Hepatocyte (in vitro differentiated cells): ENCODE data around the gene ANKRD36C.
"Not testable (repeated sequence)": the region's sequence is repeated elsewhere in the genome, so short reads cannot be mapped to it uniquely, and the experiment has no call there.

ENCODE experiments used
- EZH2 ChIP-seq: fragments of 200-600 bp; sonication (generic); IDR thresholded peaks from 2 replicates; pipeline ENCODE4 v1.6.1; 2016; ENCODE audit warnings: antibody characterized with exemption, mild to moderate bottlenecking, borderline replicate concordance
- EZH2phosphoT487 ChIP-seq: fragments of 200-600 bp; sonication (generic); IDR thresholded peaks from one replicate; pipeline ENCODE4 v1.6.1; 2018; ENCODE audit warnings: antibody characterized with exemption, mild to moderate bottlenecking, low read depth, moderate library complexity; ENCODE audit not compliant: unreplicated experiment, severe bottlenecking
- TF ChIP-seq, protein P1 (sequence below): fragments of 200-600 bp; sonication (generic); IDR thresholded peaks from 2 replicates; pipeline ENCODE4 v1.5.1; 2016; ENCODE audit warnings: antibody characterized with exemption, mild to moderate bottlenecking; ENCODE audit not compliant: poor library complexity

DNA sequence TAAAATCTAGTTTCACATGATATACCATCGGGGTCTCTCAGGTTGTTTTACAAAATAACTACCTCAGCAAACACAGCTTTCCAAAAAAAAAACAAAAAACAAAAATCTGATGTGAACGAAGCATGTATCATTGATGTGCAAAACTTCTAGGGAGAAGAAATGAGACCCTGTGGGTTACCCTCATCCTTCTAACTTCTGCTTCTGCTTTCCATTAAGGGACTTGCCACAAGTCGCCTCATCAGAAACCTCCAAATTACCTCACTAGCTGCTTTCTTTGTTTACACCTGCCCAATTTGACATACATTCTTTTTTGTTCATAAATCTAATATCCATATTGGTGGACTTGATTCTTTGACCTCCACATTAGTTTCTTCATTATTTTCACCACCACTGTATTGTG lies 60.9 kb downstream of the ANKRD36C start:
- TF ChIP-seq, protein P1, sequence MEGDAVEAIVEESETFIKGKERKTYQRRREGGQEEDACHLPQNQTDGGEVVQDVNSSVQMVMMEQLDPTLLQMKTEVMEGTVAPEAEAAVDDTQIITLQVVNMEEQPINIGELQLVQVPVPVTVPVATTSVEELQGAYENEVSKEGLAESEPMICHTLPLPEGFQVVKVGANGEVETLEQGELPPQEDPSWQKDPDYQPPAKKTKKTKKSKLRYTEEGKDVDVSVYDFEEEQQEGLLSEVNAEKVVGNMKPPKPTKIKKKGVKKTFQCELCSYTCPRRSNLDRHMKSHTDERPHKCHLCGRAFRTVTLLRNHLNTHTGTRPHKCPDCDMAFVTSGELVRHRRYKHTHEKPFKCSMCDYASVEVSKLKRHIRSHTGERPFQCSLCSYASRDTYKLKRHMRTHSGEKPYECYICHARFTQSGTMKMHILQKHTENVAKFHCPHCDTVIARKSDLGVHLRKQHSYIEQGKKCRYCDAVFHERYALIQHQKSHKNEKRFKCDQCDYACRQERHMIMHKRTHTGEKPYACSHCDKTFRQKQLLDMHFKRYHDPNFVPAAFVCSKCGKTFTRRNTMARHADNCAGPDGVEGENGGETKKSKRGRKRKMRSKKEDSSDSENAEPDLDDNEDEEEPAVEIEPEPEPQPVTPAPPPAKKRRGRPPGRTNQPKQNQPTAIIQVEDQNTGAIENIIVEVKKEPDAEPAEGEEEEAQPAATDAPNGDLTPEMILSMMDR: not testable (repeated sequence)
- TF ChIP-seq EZH2, EZH2phosphoT487: not testable (repeated sequence)
